IPS-18a (cell line): ENCODE measurements around the gene MIPOL1.
A peak's percentile ranks its signal among the peaks of the same experiment; 100 is the strongest.

Source experiments
- H3K27ac ChIP-seq: one replicate; pipeline ENCODE4 v1.5.1; 2013; ENCODE audit warnings: low read length
- H3K27me3 ChIP-seq: one replicate; pipeline ENCODE4 v1.6.1; 2013; ENCODE audit warnings: mild to moderate bottlenecking, low read length; ENCODE audit not compliant: control insufficient read depth, insufficient read depth
- H3K36me3 ChIP-seq: one replicate; pipeline ENCODE4 v1.6.1; 2013; ENCODE audit warnings: low read depth, low read length; ENCODE audit not compliant: control insufficient read depth
- H3K4me1 ChIP-seq: one replicate; pipeline ENCODE4 v1.6.1; 2013; ENCODE audit warnings: low read depth, low read length; ENCODE audit not compliant: control insufficient read depth
- H3K4me3 ChIP-seq: one replicate; pipeline ENCODE4 v1.5.1; 2013; ENCODE audit warnings: low read length
- H3K9ac ChIP-seq: one replicate; pipeline ENCODE4 v1.6.1; 2013; ENCODE audit warnings: mild to moderate bottlenecking, low read length, moderate library complexity
- H3K9me3 ChIP-seq: one replicate; pipeline ENCODE4 v1.6.1; 2013; ENCODE audit warnings: low read depth, low read length; ENCODE audit not compliant: control insufficient read depth

The MIPOL1 gene

GRCh38 chr14:37563189-37563588 lies 365.5 kb downstream of the MIPOL1 start:
- Histone ChIP-seq H3K4me3 (no peak overlapping the region), H3K27ac (no peak overlapping the region), H3K27me3 (no peaks in the 10 kb centered on the region), H3K4me1 (peaks cover 11% of the 10 kb centered on the region), H3K9me3 (no peaks in the 10 kb centered on the region), H3K36me3 (no peaks in the 10 kb centered on the region), H3K9ac (no peak overlapping the region)

GRCh38 chr14:37565550-37565949 lies 367.8 kb downstream of the MIPOL1 start:
- Histone ChIP-seq H3K27me3 (no peaks in the 10 kb centered on the region), H3K9ac (no peak overlapping the region), H3K4me1 (peaks cover 11% of the 10 kb centered on the region), H3K9me3 (no peaks in the 10 kb centered on the region), H3K27ac (no peak overlapping the region), H3K4me3 (no peak overlapping the region), H3K36me3 (no peaks in the 10 kb centered on the region)

- Histone ChIP-seq H3K9ac (no peak overlapping the region), H3K9me3 (no peaks in the 10 kb centered on the region), H3K4me3 (no peak overlapping the region), H3K27ac (no peak overlapping the region), H3K4me1 (peaks cover 11% of the 10 kb centered on the region), H3K27me3 (no peaks in the 10 kb centered on the region), H3K36me3 (no peaks in the 10 kb centered on the region)
Measured at GRCh38 chr14:37566811-37567371, 369.2 kb downstream of the MIPOL1 start.

GRCh38 chr14:37569729-37570128 lies 372.0 kb downstream of the MIPOL1 start:
- H3K4me1 ChIP-seq = peaks cover 11% of the 10 kb centered on the region
- H3K27me3 ChIP-seq = no peaks in the 10 kb centered on the region
- H3K36me3 ChIP-seq = no peaks in the 10 kb centered on the region
- no peak overlapping the region for H3K27ac ChIP-seq
- no peaks in the 10 kb centered on the region for H3K9me3 ChIP-seq
- H3K9ac ChIP-seq = no peak overlapping the region
- H3K4me3 ChIP-seq = no peak overlapping the region

- H3K4me3 ChIP-seq = no peak overlapping the region
- no peaks in the 10 kb centered on the region for H3K36me3 ChIP-seq
- H3K27ac ChIP-seq = no peak overlapping the region
- no peaks in the 10 kb centered on the region for H3K9me3 ChIP-seq
- no peak overlapping the region for H3K9ac ChIP-seq
- no peaks in the 10 kb centered on the region for H3K27me3 ChIP-seq
- H3K4me1 ChIP-seq = peaks cover 8% of the 10 kb centered on the region
Measured at GRCh38 chr14:37571391-37571790, 373.7 kb downstream of the MIPOL1 start.

GRCh38 chr14:37573356-37573755 lies 375.6 kb downstream of the MIPOL1 start:
- H3K4me3 ChIP-seq = no peak overlapping the region
- H3K27ac ChIP-seq = no peak overlapping the region
- H3K27me3 ChIP-seq = peaks cover 5% of the 10 kb centered on the region
- no peaks in the 10 kb centered on the region for H3K36me3 ChIP-seq
- no peaks in the 10 kb centered on the region for H3K4me1 ChIP-seq
- H3K9me3 ChIP-seq = no peaks in the 10 kb centered on the region
- no peak overlapping the region for H3K9ac ChIP-seq

GRCh38 chr14:37579274-37579673 lies 381.5 kb downstream of the MIPOL1 start:
- H3K27me3 ChIP-seq = peaks cover 65% of the 10 kb centered on the region
- no peaks in the 10 kb centered on the region for H3K36me3 ChIP-seq
- H3K4me3 ChIP-seq = no peak overlapping the region
- no peak overlapping the region for H3K27ac ChIP-seq
- H3K9me3 ChIP-seq = no peaks in the 10 kb centered on the region
- no peak overlapping the region for H3K9ac ChIP-seq
- no peaks in the 10 kb centered on the region for H3K4me1 ChIP-seq

GRCh38 chr14:37580146-37580545 lies 382.4 kb downstream of the MIPOL1 start:
- H3K9ac ChIP-seq = no peak overlapping the region
- H3K9me3 ChIP-seq = no peaks in the 10 kb centered on the region

GRCh38 chr14:37583358-37584210 lies 385.8 kb downstream of the MIPOL1 start:
- Histone ChIP-seq H3K27ac (no peak overlapping the region), H3K27me3 (peaks cover 100% of the 10 kb centered on the region)

More at GRCh38 chr14:37580146-37580545, 382.4 kb downstream of the MIPOL1 start:
- H3K27me3 ChIP-seq = peaks cover 73% of the 10 kb centered on the region
- no peaks in the 10 kb centered on the region for H3K4me1 ChIP-seq
- no peak overlapping the region for H3K4me3 ChIP-seq
- H3K27ac ChIP-seq = no peak overlapping the region
- H3K36me3 ChIP-seq = no peaks in the 10 kb centered on the region

GRCh38 chr14:37584211-37585100 lies 386.7 kb downstream of the MIPOL1 start:
- Histone ChIP-seq H3K4me3 (peak overlapping the region; percentile 24), H3K4me1 (peaks cover 26% of the 10 kb centered on the region), H3K27me3 (peaks cover 100% of the 10 kb centered on the region), H3K9ac (no peak overlapping the region), H3K36me3 (no peaks in the 10 kb centered on the region), H3K9me3 (no peaks in the 10 kb centered on the region), H3K27ac (no peak overlapping the region)

More at GRCh38 chr14:37583358-37584210, 385.8 kb downstream of the MIPOL1 start:
- Histone ChIP-seq H3K36me3 (no peaks in the 10 kb centered on the region), H3K9ac (no peak overlapping the region), H3K4me3 (peak overlapping the region; percentile 37), H3K4me1 (peaks cover 18% of the 10 kb centered on the region), H3K9me3 (no peaks in the 10 kb centered on the region)

GRCh38 chr14:37585101-37585511 lies 387.4 kb downstream of the MIPOL1 start:
- Histone ChIP-seq H3K4me3 (peak overlapping the region; percentile 24), H3K4me1 (peaks cover 28% of the 10 kb centered on the region), H3K27ac (no peak overlapping the region), H3K9me3 (no peaks in the 10 kb centered on the region), H3K36me3 (no peaks in the 10 kb centered on the region), H3K9ac (no peak overlapping the region), H3K27me3 (peaks cover 100% of the 10 kb centered on the region)
